ENCODE measurements around the gene TRIM44.
"Not testable (repeated sequence)": the region's sequence is repeated elsewhere in the genome, so short reads cannot be mapped to it uniquely, and the experiment has no call there.

TRIM44 gene

DNA sequence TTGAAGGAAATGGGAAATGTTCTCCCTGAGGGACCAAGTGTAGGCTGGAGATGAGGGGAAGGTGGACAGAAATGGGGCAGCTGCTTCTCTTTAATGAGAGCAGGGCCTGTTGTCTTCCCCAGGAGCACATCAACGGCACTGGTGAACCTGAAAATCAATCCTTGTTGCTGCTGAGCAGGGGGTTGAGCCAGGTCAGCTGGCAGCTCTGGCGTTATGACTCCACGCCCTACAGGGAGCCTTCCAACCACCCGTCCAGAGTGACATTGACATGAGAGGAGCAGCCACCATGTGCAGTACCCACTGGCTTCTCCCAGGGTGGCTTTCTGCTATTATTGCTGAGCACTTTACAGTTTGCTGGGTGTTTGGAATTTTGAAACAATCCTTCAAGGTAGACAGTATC lies 164.4 kb downstream of the TRIM44 start:
- TF ChIP-seq, protein P1, sequence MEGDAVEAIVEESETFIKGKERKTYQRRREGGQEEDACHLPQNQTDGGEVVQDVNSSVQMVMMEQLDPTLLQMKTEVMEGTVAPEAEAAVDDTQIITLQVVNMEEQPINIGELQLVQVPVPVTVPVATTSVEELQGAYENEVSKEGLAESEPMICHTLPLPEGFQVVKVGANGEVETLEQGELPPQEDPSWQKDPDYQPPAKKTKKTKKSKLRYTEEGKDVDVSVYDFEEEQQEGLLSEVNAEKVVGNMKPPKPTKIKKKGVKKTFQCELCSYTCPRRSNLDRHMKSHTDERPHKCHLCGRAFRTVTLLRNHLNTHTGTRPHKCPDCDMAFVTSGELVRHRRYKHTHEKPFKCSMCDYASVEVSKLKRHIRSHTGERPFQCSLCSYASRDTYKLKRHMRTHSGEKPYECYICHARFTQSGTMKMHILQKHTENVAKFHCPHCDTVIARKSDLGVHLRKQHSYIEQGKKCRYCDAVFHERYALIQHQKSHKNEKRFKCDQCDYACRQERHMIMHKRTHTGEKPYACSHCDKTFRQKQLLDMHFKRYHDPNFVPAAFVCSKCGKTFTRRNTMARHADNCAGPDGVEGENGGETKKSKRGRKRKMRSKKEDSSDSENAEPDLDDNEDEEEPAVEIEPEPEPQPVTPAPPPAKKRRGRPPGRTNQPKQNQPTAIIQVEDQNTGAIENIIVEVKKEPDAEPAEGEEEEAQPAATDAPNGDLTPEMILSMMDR (conservative IDR thresholded peaks at IDR 0.05; ENCODE audit: control insufficient read depth, insufficient read depth, low read depth, low read length), result no peak
- no peak for DNase-seq (ENCODE audit: low read depth)
- H3K4me3 ChIP-seq (ENCODE audit: control insufficient read depth, low read depth, low read length), result no peak overlapping the region

DNA sequence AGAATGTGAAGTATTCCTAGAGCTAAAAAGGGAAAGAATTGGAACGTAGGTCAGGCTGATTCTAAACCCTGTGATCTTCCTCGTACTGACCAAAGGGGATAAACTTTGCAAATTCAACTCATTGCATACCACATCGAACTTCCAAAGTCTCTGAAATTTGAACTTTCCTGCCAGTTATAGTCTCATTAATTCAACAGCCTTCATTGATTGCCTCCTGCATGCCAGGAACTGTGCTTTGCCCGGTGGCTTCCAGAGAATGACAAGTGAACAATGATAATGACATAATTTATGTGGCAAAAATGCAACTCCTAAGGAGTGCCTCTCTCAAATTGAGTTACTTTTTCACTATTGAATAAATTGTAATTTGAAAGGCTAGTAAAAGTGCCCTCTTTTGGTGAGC lies 173.6 kb downstream of the TRIM44 start:
- TF ChIP-seq, protein P1 (conservative IDR thresholded peaks at IDR 0.05; ENCODE audit: control insufficient read depth, insufficient read depth, low read depth, low read length), result no peak
- no peak overlapping the region for H3K4me3 ChIP-seq (ENCODE audit: control insufficient read depth, low read depth, low read length)
- DNase-seq (ENCODE audit: low read depth), result no peak

DNA sequence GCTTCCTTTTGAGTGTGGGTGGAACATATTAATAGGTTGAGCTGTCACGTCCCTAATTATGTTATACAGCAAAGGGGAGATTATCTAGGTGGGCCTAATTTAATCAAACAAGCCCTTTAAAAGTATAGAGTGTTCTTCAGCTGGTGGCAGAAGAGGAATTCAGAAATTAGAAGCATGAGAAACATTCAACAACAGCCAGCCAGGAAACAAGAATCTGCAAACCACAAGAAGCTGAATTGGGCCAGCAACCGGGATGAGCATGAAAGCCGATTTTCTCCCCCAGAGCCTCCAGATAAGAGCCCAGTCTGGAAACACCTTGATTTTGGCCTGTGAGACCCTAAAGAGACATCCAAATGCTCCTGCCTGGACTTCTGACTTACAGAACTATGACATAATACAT lies 175.5 kb downstream of the TRIM44 start:
- H3K4me3 ChIP-seq (ENCODE audit: control insufficient read depth, low read depth, low read length), result no peak overlapping the region
- no peak for DNase-seq (ENCODE audit: low read depth)
- TF ChIP-seq, protein P1 (conservative IDR thresholded peaks at IDR 0.05; ENCODE audit: control insufficient read depth, insufficient read depth, low read depth, low read length), result no peak

DNA sequence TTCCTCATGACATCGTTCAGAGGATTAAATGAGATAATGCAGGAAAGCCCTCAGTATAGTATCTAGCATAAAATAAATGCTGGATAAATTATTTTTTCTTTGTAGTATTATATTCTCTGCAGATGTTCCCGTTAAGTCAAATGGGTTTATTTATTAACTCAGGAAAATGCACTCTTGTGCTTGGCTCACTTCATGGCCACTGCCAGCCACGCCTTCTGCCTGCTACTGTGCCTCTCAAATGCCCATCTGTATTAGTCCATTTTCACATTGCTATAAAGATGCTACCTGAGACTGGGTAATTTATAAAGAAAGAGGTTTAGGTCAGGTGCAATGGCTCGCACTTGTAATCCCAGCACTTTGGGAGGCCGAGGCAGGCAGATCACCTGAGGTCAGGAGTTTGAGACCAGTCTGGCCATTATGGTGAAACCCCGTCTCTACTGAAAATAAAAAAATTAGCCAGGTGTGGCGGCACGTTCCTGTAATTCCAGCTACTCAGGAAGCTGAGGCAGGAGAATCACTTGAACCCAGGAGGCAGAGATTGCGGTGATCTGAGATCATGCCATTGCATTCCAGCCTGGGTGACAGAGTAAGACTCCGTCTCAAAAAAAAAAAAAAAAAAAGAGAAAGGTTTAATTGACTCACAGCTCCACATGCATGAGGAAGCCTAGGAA lies 176.3 kb downstream of the TRIM44 start:
- DNase-seq (ENCODE audit: low read depth); H3K4me3 ChIP-seq (ENCODE audit: control insufficient read depth, low read depth, low read length): not testable (repeated sequence)

DNA sequence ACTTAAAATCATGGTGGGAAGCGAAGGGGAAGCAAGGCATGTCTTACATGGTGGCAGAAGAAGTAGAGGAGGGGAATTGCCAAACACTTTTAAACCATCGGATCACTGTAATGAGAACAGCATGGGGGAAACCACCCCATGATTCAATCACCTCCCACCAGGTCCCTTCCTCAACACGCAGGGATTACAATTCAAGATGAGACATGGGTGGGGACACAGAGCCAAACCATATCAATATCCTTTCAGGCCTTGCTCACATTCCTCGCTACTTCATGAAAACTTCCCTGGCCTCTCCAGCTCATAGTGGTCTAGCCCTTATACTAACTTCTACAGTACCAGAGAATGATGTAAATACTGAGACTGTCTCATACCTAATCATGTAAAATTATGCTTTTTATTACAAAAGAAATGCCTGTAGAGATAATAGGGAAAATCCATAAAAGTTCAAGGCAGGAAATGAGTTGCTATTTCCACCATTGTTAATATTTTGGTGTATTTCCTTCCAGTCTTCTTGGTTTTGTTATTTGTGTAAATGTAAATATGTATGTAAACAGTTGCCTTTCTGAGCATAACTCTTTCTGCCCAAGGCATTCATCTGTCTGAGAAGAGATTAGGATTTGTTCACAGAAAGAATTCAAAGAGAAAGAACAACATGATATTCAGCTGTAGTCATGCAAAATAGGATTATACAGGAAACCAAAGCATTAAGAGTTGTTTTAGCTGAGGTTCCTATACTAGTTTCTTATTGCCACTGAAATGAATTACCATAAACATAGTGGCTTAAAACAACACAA lies 177.0 kb downstream of the TRIM44 start:
- TF ChIP-seq, protein P1 (conservative IDR thresholded peaks at IDR 0.05; ENCODE audit: control insufficient read depth, insufficient read depth, low read depth, low read length), result no peak
- H3K4me3 ChIP-seq (ENCODE audit: control insufficient read depth, low read depth, low read length), result no peak overlapping the region

DNA sequence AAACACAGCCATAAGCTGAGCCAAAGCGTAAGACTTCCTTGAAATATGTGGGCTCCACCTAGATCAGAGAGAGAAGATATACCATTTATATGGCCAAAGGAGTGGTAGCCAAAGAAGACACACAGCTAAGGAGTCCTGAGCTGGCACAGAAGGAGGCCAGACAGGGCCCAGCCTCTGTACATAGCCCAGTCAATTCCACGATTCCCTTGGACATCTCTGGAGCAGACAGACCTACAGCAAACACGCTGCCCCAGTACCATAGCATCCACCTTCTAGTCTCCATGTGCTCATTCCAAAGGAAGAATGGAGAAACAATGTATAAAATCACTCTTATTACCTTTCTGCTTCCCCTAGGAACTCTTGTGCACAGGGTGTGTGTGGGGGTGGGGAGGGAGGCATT lies 179.2 kb downstream of the TRIM44 start:
- no peak overlapping the region for H3K4me3 ChIP-seq (ENCODE audit: control insufficient read depth, low read depth, low read length)
- DNase-seq (ENCODE audit: low read depth), result no peak
- TF ChIP-seq, protein P1 (conservative IDR thresholded peaks at IDR 0.05; ENCODE audit: control insufficient read depth, insufficient read depth, low read depth, low read length), result no peak

More for the DNA sequence above, 177.0 kb downstream of the TRIM44 start:
- no peak for DNase-seq (ENCODE audit: low read depth)

DNA sequence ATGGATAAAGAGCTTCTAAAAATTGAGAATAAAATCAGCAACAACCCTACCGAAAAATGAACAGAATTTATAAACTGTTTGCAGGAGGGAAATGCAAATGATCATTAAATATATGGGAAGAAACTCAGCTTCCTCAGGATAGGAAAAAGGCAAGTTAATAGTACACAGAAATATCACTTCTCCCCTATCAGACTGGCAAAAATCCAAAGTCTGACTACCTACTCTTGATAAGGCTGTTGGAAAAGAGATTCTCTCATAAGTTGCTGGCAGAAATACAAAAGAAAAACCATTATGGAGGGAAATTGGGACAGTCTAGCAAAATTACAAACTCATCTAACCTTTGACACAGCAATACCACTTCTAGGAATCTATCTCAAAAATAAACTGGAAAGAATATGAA lies 180.4 kb downstream of the TRIM44 start:
- TF ChIP-seq, protein P1 (conservative IDR thresholded peaks at IDR 0.05; ENCODE audit: control insufficient read depth, insufficient read depth, low read depth, low read length), result no peak
- DNase-seq (ENCODE audit: low read depth), result no peak
- H3K4me3 ChIP-seq (ENCODE audit: control insufficient read depth, low read depth, low read length), result no peak overlapping the region
